Endothelial cell of umbilical vein (primary cell): Measurements from ENCODE around the gene KRT77. TPM values are rescaled to one million over a fixed set of nuclear protein-coding genes. Genes with fewer than 3 reads are reported as not detected.

Experiments used
- BruUV-seq: library from RNA; stranded (reverse); fragments of 400-500 nt; replicated peaks from 2 replicates; lab custom pipeline; 2021; lab: Mats Ljungman, UMichigan
- CTCF ChIA-PET: fragments of 300-600, 350-600 bp; sonication (Branson Sonifier 250); formaldehyde crosslinking; loops from one replicate; lab custom pipeline; 2021; ENCODE audit warnings: antibody characterized with exemption, inconsistent platforms; lab: Charles Lee
- POLR2A ChIA-PET: fragments of 300-600, 350-600 bp; sonication (Branson Sonifier 250); formaldehyde crosslinking; loops from one replicate; lab custom pipeline; 2021; ENCODE audit warnings: antibody characterized with exemption, inconsistent platforms; lab: Charles Lee
- DNase-seq: peaks from one replicate; pipeline ENCODE4 v3.0.0-alpha.2; 2011; ENCODE audit warnings: low read depth, low spot score
- FAIRE-seq: peaks from 2 replicates; lab custom pipeline; 2011; peaks lifted over from hg19 to GRCh38; lab: Jason Lieb, UNC
- H2AFZ ChIP-seq: 2 replicates; pipeline ENCODE4 v1.6.0; 2012; ENCODE audit warnings: low read depth, low read length, control low read depth, inconsistent platforms
- H3K27ac ChIP-seq: 2 replicates; pipeline ENCODE4 v1.5.1; 2011; ENCODE audit warnings: low read depth, mild to moderate bottlenecking, control low read depth, low read length, moderate library complexity; ENCODE audit not compliant: insufficient read depth
- H3K27me3 ChIP-seq, 2 experiments: 2 replicates each; pipeline versions ENCODE4 v1.6.0 to v1.6.1; 2011; ENCODE audit warnings: low read length in 2 of 2, mixed read lengths in 1 of 2; ENCODE audit not compliant: control insufficient read depth in 2 of 2, insufficient read depth in 2 of 2
- H3K36me3 ChIP-seq, 2 experiments: 2 replicates in 1 of 2; 3 replicates in 1 of 2; pipeline ENCODE4 v1.5.1; 2011; ENCODE audit warnings: low read length in 2 of 2, mild to moderate bottlenecking in 1 of 2, moderate library complexity in 1 of 2; ENCODE audit not compliant: control insufficient read depth in 2 of 2, insufficient read depth in 2 of 2; ENCODE audit errors: extremely low read depth in 1 of 2
- H3K4me1 ChIP-seq: 3 replicates; pipeline ENCODE4 v1.5.1; 2011; ENCODE audit warnings: mild to moderate bottlenecking, low read length; ENCODE audit not compliant: control insufficient read depth, insufficient read depth; ENCODE audit errors: extremely low read depth
- H3K4me2 ChIP-seq: 2 replicates; pipeline ENCODE4 v1.6.1; 2011; ENCODE audit warnings: low read length, control low read depth, mixed read lengths; ENCODE audit not compliant: insufficient read depth
- H3K4me3 ChIP-seq, 3 experiments: fragments of 200-600 bp in 1 of 3; sonication (generic), shearing (Covaris generic) in 1 of 3; replicated peaks in 1 of 3; 2 replicates each; pipeline ENCODE4 v1.5.1; 2011 to 2016; ENCODE audit warnings: control low read depth in 3 of 3, low read length in 3 of 3, mild to moderate bottlenecking in 2 of 3, inconsistent platforms in 1 of 3, low read depth in 1 of 3, moderate library complexity in 1 of 3; ENCODE audit not compliant: insufficient read depth in 1 of 3
- H3K79me2 ChIP-seq: 2 replicates; pipeline ENCODE4 v1.6.0; 2012; ENCODE audit warnings: low read length, inconsistent platforms; ENCODE audit not compliant: control insufficient read depth, insufficient read depth
- H3K9ac ChIP-seq: replicated peaks from 2 replicates; pipeline ENCODE3; 2011; ENCODE audit warnings: low read length, control low read depth; ENCODE audit not compliant: insufficient read depth; ENCODE audit errors: extremely low read depth
- H3K9me1 ChIP-seq: replicated peaks from 3 replicates; pipeline ENCODE4 v1.6.0; 2011; ENCODE audit warnings: mild to moderate bottlenecking, low read length; ENCODE audit not compliant: control insufficient read depth, insufficient read depth; ENCODE audit errors: extremely low read depth
- H3K9me3 ChIP-seq: replicated peaks from 2 replicates; pipeline ENCODE4 v1.5.1; 2012; ENCODE audit warnings: low read length, inconsistent platforms; ENCODE audit not compliant: control insufficient read depth, insufficient read depth
- H4K20me1 ChIP-seq: replicated peaks from 2 replicates; pipeline ENCODE3; 2011; ENCODE audit warnings: mild to moderate bottlenecking, low read length; ENCODE audit not compliant: control insufficient read depth, insufficient read depth; ENCODE audit errors: extremely low read depth
- EZH2 ChIP-seq: IDR thresholded peaks from 2 replicates; pipeline ENCODE4 v1.6.1; 2012; ENCODE audit warnings: borderline replicate concordance, low read depth, mild to moderate bottlenecking, moderate library complexity, low read length, inconsistent platforms; ENCODE audit not compliant: severe bottlenecking
- FOS ChIP-seq: IDR thresholded peaks from 2 replicates; pipeline ENCODE4 v1.6.1; 2011; ENCODE audit warnings: mild to moderate bottlenecking, low read length, moderate library complexity, borderline replicate concordance; ENCODE audit not compliant: insufficient read depth
- GATA2 ChIP-seq: IDR thresholded peaks from 2 replicates; pipeline ENCODE4 v1.7.0; 2011; ENCODE audit warnings: low read depth, mild to moderate bottlenecking, moderate library complexity, mixed read lengths, low read length; ENCODE audit not compliant: insufficient read length, insufficient read depth
- JUN ChIP-seq: IDR thresholded peaks from 2 replicates; pipeline ENCODE4 v1.6.1; 2011; ENCODE audit warnings: borderline replicate concordance, low read depth; ENCODE audit not compliant: insufficient read length, insufficient read depth
- MYC ChIP-seq: IDR thresholded peaks from one replicate; pipeline ENCODE4 v1.6.1; 2011; ENCODE audit warnings: mild to moderate bottlenecking, low read depth, low read length
- POLR2A ChIP-seq: IDR thresholded peaks from 2 replicates; pipeline ENCODE4 v1.6.1; 2012; ENCODE audit warnings: low read depth, mild to moderate bottlenecking, control low read depth, low read length
- POLR2AphosphoS5 ChIP-seq: IDR thresholded peaks from 2 replicates; pipeline ENCODE4 v1.6.1; 2012; ENCODE audit warnings: low read depth, mild to moderate bottlenecking, control low read depth, low read length, moderate library complexity; ENCODE audit not compliant: insufficient read depth
- dilution Hi-C: fragments of 300-500 bp; cut with MboI; formaldehyde crosslinking; loops from one replicate; pipeline ENCODE4 v1.15.0; 2019; ENCODE audit warnings: low sequenced_read_pairs; ENCODE audit not compliant: extremely low pct_ligation_motif_present
- intact Hi-C: fragments of 100-400 bp; cut with micrococcal nuclease; formaldehyde crosslinking; loops from one replicate; pipeline ENCODE4 v1.10.0; 2022
- polyA plus RNA-seq, 4 experiments: library from polyadenylated mRNA; depleted of rRNA in 3 of 4; stranded (reverse) in 3 of 4; unstranded in 1 of 4; fragments of >200 nt; gene quantifications; 2 replicates each; pipeline versions ENCODE4 v1.2.1 to v1.2.3, GENCODE V29; 2011 to 2012; ENCODE audit warnings: missing spikeins in 1 of 4
- total RNA-seq: library from RNA; stranded (reverse); gene quantifications from 2 replicates; pipeline ENCODE4 v1.2.3, GENCODE V29; 2021
- TF ChIP-seq, protein P1 (sequence below), 2 donors: IDR thresholded peaks; 1 replicate in 1 of 2; 2 replicates in 1 of 2; pipeline ENCODE4 v1.5.1; 2011; ENCODE audit warnings: low read length in 2 of 2, mild to moderate bottlenecking in 2 of 2, moderate library complexity in 2 of 2, control low read depth in 1 of 2, inconsistent platforms in 1 of 2, low read depth in 1 of 2; ENCODE audit not compliant: insufficient read depth in 1 of 2; ENCODE audit errors: extremely low read depth in 1 of 2
- TF ChIP-seq, protein P2 (sequence below): IDR thresholded peaks from 2 replicates; pipeline ENCODE4 v1.6.1; 2011; ENCODE audit not compliant: insufficient read depth, insufficient read length

KRT77 gene
- total and polyA plus RNA-seq, 2 donors (not counting 3 experiments of a cell fraction or from before 2014, with no cell fraction given): not detected

DNA sequence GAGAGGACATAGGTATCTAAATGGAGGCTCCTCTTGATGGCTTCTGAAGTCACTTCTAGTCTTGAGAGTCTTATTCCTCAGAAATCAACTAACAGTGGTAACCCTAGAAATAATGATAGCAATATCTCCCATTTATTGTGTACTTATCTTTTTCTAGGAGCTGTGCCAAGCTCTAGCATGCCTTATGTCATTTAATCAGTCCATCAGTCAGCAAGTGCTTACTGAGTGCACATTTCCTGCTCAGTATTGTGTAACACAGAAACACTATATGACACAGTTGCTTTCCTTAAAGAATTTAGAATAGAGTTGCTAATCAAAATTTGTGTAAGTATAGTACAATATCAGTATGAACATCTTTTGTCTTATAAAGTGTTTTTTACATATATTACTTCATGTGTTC lies 37.3 kb upstream of the KRT77 start:
- Histone ChIP-seq H3K79me2 (no peaks in the 10 kb centered on the region), H3K4me2 (no peak overlapping the region), H3K4me1 (no peaks in the 10 kb centered on the region), H4K20me1 (no peaks in the 10 kb centered on the region), H3K36me3 (no peaks in the 10 kb centered on the region), H2AFZ (no peak overlapping the region), H3K27ac (no peak overlapping the region), H3K4me3 (no peak overlapping the region), H3K27me3 (no peaks in the 10 kb centered on the region), H3K9me3 (no peaks in the 10 kb centered on the region), H3K9ac (no peak overlapping the region), H3K9me1 (no peaks in the 10 kb centered on the region)
- no peak for DNase-seq
- dilution Hi-C loops: no loop called here
- TF ChIP-seq FOS: no peak
- TF ChIP-seq POLR2A: no peak
- TF ChIP-seq EZH2: no peak
- no peak for FAIRE-seq
- POLR2A ChIA-PET: no interaction called here
- BruUV-seq: no TSS peak
- intact Hi-C loops: no loop called here
- CTCF ChIA-PET: no interaction called here

DNA sequence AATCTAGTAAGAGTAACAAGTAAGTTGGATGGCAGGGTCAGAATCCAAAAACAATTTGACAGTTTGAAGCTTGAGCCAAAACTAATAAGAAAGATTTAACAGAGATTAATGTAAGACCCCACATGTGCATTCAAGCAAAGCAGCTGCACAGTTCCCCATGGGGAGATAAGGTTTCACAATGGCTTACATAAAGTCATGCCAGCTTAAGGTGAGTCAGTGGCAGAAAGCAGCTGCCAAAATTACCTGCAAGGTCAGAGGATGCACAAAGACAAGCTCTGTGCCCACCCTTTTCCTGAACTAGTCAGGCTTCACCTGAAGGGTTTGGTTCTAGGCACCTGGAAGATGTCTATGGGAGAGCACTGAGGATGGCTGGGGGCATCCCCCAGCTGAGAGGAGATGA lies 36.6 kb upstream of the KRT77 start:
- Histone ChIP-seq H3K9ac (no peak overlapping the region), H3K4me1 (no peaks in the 10 kb centered on the region), H3K79me2 (no peaks in the 10 kb centered on the region), H3K4me2 (no peak overlapping the region), H3K9me1 (no peaks in the 10 kb centered on the region), H3K9me3 (no peaks in the 10 kb centered on the region), H3K4me3 (no peak overlapping the region), H3K27ac (no peak overlapping the region), H3K36me3 (no peaks in the 10 kb centered on the region), H3K27me3 (no peaks in the 10 kb centered on the region), H4K20me1 (no peaks in the 10 kb centered on the region), H2AFZ (no peak overlapping the region)
- ChIA-PET CTCF (no interaction called here), POLR2A (no interaction called here)
- intact Hi-C loops: no loop called here
- no peak for FAIRE-seq
- TF ChIP-seq POLR2AphosphoS5 (no peak), JUN (no peak), MYC (no peak), GATA2 (no peak), POLR2A (no peak), EZH2 (no peak), FOS (no peak)
- TF ChIP-seq, protein P1, sequence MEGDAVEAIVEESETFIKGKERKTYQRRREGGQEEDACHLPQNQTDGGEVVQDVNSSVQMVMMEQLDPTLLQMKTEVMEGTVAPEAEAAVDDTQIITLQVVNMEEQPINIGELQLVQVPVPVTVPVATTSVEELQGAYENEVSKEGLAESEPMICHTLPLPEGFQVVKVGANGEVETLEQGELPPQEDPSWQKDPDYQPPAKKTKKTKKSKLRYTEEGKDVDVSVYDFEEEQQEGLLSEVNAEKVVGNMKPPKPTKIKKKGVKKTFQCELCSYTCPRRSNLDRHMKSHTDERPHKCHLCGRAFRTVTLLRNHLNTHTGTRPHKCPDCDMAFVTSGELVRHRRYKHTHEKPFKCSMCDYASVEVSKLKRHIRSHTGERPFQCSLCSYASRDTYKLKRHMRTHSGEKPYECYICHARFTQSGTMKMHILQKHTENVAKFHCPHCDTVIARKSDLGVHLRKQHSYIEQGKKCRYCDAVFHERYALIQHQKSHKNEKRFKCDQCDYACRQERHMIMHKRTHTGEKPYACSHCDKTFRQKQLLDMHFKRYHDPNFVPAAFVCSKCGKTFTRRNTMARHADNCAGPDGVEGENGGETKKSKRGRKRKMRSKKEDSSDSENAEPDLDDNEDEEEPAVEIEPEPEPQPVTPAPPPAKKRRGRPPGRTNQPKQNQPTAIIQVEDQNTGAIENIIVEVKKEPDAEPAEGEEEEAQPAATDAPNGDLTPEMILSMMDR (IDR thresholded peaks at IDR 0.05; ENCODE audit: extremely low read depth in 1 of 2, insufficient read depth in 1 of 2, low read depth in 1 of 2, low read length in 2 of 2): no peak
- TF ChIP-seq, protein P2, sequence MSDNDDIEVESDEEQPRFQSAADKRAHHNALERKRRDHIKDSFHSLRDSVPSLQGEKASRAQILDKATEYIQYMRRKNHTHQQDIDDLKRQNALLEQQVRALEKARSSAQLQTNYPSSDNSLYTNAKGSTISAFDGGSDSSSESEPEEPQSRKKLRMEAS: no peak
- no TSS peak for BruUV-seq
- DNase-seq: no peak
- dilution Hi-C loops: no loop called here
